ENCODE measurements around the gene ATXN1.

DNA sequence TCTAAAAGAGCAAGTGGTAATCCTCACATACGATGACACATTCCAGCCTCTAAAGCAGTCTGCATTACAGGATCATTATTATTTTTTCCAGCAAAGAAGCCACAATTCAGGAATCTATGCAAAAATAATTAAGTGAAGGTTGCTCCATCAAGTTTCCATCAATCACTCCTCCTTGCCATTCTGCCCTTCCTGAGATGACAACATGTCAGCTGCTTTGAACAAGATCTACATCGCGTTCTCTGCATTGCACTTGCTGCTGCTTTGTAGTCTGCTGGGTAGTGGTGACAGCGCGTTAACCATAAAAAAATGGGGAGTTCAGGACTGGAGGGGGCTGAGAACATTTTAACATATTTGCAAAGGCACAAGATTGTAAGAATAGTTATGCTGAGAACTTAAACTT, 375.2 kb downstream of the ATXN1 start:
- TF ChIP-seq, protein P1, sequence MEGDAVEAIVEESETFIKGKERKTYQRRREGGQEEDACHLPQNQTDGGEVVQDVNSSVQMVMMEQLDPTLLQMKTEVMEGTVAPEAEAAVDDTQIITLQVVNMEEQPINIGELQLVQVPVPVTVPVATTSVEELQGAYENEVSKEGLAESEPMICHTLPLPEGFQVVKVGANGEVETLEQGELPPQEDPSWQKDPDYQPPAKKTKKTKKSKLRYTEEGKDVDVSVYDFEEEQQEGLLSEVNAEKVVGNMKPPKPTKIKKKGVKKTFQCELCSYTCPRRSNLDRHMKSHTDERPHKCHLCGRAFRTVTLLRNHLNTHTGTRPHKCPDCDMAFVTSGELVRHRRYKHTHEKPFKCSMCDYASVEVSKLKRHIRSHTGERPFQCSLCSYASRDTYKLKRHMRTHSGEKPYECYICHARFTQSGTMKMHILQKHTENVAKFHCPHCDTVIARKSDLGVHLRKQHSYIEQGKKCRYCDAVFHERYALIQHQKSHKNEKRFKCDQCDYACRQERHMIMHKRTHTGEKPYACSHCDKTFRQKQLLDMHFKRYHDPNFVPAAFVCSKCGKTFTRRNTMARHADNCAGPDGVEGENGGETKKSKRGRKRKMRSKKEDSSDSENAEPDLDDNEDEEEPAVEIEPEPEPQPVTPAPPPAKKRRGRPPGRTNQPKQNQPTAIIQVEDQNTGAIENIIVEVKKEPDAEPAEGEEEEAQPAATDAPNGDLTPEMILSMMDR (conservative IDR thresholded peaks at IDR 0.05; ENCODE audit: low read depth, low read length) = no peak
- no peak for TF ChIP-seq EZH2phosphoT487 (IDR thresholded peaks at IDR 0.05; ENCODE audit: borderline replicate concordance, low read length)
- TF ChIP-seq EZH2 (IDR thresholded peaks at IDR 0.05; ENCODE audit: low read length, unreplicated experiment) = no peak

All from PC-3 (cell line).